ENCODE results near the gene ST6GAL1. TPM values are rescaled to one million over a fixed set of nuclear protein-coding genes. Genes with fewer than 3 reads are reported as not detected.
A peak's percentile ranks its signal among the peaks of the same experiment; 100 is the strongest.

The ST6GAL1 gene
- total RNA-seq, 1 donor from 2014 or later: 36.6 TPM

DNA sequence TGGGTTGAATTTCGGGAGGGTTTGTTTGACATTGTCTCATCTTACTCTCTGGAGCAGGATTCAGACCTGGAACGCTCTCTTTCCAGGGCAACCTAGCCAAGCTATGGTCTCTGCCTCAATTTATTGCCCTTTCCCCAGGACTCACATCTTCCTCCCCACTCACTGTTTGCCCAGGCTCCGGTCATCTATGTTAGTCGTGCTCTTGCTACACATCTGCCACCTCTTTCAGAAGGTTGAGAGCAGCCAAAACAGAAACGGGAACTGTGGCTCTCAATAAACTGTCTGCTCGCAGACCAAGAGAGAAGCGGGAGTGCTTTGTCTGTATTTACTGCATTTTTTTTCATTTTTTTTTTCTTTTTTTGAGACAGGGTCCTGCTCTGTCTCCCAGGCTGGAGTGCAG lies 81.6 kb downstream of the ST6GAL1 start:
- Mint-ChIP-seq H3K27ac (ENCODE audit: unreplicated experiment) (peak overlapping the region; percentile 97), H3K9me3 (ENCODE audit: low read depth) (peaks cover 8% of the 10 kb centered on the region), H3K27me3 (ENCODE audit: low read depth) (no peaks in the 10 kb centered on the region), H3K36me3 (ENCODE audit: low read depth) (peaks cover 13% of the 10 kb centered on the region), H3K4me3 (ENCODE audit: unreplicated experiment) (no peak overlapping the region), H3K4me1 (ENCODE audit: low read depth) (peaks cover 57% of the 10 kb centered on the region)
- TF ChIP-seq, protein P1, sequence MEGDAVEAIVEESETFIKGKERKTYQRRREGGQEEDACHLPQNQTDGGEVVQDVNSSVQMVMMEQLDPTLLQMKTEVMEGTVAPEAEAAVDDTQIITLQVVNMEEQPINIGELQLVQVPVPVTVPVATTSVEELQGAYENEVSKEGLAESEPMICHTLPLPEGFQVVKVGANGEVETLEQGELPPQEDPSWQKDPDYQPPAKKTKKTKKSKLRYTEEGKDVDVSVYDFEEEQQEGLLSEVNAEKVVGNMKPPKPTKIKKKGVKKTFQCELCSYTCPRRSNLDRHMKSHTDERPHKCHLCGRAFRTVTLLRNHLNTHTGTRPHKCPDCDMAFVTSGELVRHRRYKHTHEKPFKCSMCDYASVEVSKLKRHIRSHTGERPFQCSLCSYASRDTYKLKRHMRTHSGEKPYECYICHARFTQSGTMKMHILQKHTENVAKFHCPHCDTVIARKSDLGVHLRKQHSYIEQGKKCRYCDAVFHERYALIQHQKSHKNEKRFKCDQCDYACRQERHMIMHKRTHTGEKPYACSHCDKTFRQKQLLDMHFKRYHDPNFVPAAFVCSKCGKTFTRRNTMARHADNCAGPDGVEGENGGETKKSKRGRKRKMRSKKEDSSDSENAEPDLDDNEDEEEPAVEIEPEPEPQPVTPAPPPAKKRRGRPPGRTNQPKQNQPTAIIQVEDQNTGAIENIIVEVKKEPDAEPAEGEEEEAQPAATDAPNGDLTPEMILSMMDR (IDR thresholded peaks at IDR 0.05): no peak
- DNase-seq (ENCODE audit: low spot score): no peak

DNA sequence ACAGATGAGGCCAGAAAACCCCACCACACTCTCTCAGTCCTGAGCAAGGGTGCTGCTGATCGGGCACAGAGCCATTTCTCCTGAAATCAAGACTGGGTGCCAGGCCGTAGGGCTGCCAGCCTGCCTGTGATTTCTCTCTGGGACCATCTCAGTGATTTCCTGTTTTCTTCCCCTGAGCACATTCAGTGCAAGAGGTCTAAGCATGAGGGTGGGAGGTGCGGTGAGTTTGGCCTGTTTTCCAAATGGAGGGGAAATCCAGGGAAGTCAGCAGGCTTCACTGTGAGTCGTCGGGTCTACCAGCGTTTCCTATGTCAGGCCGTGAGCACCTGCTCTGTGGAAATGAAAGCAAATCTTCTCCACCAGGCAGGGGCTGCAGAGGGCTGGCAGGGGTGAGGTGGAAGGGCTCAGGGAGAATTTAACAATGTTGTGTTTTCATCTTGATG lies 82.3 kb downstream of the ST6GAL1 start:
- no peak for DNase-seq (ENCODE audit: low spot score)
- Mint-ChIP-seq H3K27ac (ENCODE audit: unreplicated experiment) (peak overlapping the region; percentile 97), H3K4me1 (ENCODE audit: low read depth) (peaks cover 51% of the 10 kb centered on the region), H3K4me3 (ENCODE audit: unreplicated experiment) (peak overlapping the region; percentile 53), H3K9me3 (ENCODE audit: low read depth) (peaks cover 8% of the 10 kb centered on the region), H3K36me3 (ENCODE audit: low read depth) (peaks cover 11% of the 10 kb centered on the region), H3K27me3 (ENCODE audit: low read depth) (no peaks in the 10 kb centered on the region)
- TF ChIP-seq, protein P1 (IDR thresholded peaks at IDR 0.05): no peak

DNA sequence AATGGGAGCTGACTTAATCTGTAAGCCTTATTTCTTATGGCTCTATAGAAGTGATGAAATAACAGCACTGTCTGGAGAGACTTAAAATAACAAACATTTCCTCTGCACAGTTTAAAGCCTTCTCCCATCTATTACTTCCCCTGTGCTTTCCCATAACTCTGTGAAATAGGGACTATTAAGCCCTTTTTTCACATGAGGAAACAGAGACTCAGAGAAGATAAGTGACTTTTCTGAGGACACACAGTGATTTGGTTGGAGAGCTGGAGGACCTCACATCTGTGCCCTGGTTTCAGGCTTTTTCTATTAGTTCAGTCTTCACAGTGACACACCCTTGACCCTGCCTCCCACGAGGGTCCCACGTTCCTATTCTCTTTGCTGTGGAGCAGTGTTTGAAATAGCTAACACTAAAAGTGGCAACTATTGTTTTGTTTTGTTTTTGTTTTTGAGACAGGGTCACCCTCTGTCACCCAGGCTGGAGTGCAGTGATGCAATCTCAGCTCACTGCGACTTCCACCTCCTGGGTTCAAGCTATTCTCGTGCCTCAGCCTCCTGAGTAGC lies 82.9 kb downstream of the ST6GAL1 start:
- Mint-ChIP-seq H3K4me3 (ENCODE audit: unreplicated experiment) (no peak overlapping the region), H3K4me1 (ENCODE audit: low read depth) (peaks cover 46% of the 10 kb centered on the region), H3K36me3 (ENCODE audit: low read depth) (peaks cover 6% of the 10 kb centered on the region), H3K27me3 (ENCODE audit: low read depth) (no peaks in the 10 kb centered on the region), H3K9me3 (ENCODE audit: low read depth) (peaks cover 2% of the 10 kb centered on the region), H3K27ac (ENCODE audit: unreplicated experiment) (peak overlapping the region; percentile 97)
- DNase-seq (ENCODE audit: low spot score): no peak
- TF ChIP-seq, protein P1 (IDR thresholded peaks at IDR 0.05): no peak

DNA sequence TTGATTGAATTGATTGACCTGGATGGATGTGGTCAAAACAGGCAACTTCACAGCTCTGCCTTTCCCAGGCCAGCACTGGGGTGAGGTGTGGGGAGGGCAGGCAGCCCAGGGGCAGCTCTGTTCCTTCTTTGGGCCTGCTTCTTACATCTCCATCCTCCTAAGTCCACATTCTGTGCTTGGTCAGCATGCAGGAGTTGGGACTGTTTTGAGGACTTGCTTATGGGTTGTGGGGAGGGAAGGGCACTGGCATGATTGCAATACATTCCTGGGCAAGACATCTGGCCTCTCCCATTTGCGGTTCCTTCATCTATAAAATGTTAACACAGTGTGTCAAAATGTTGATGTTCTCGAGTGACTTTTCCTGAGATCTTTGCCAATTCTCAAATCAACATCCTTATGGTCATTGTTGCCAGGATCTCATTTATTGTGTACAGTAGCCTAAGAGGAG lies 84.1 kb downstream of the ST6GAL1 start:
- Mint-ChIP-seq H3K27me3 (ENCODE audit: low read depth) (no peaks in the 10 kb centered on the region), H3K27ac (ENCODE audit: unreplicated experiment) (peak overlapping the region; percentile 97), H3K9me3 (ENCODE audit: low read depth) (no peaks in the 10 kb centered on the region), H3K4me3 (ENCODE audit: unreplicated experiment) (no peak overlapping the region), H3K36me3 (ENCODE audit: low read depth) (peaks cover 6% of the 10 kb centered on the region), H3K4me1 (ENCODE audit: low read depth) (peaks cover 46% of the 10 kb centered on the region)
- TF ChIP-seq, protein P1 (IDR thresholded peaks at IDR 0.05): no peak
- no peak for DNase-seq (ENCODE audit: low spot score)

DNA sequence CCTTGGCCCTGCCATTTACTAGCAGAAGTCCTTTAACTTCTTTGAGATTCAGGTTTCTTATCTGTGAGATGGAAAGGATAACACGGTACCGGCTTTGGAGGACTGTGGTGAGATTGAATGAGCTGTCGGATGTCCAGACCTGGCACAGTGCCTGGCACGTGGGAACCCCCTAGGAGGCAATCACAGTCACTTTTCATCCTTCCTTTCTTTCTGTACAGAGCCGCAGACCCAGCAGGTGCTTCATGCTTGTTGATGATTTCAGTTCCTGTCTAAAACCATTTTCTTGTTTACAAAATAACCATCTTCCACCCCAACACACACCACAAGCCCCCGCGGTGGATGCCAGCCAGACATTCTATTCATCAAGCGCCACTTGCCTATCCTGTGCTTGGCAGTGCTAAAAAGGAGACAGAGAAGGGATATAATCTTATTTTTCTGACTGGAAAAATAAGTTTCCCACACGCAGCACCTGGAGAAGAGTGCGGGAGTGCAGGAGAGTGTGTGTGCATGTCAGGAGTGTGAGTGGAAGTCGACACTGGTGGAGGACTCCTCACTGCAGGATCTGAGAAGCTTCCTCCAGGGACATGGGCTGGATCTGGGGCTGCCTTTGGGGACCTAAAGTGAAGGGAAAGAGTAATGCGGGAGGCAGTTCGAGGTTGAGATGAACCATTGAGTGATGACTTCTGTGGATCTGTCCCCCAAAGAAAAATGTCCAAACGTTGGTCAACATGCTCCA lies 85.7 kb downstream of the ST6GAL1 start:
- Mint-ChIP-seq H3K4me3 (ENCODE audit: unreplicated experiment) (no peak overlapping the region), H3K9me3 (ENCODE audit: low read depth) (no peaks in the 10 kb centered on the region), H3K4me1 (ENCODE audit: low read depth) (peaks cover 44% of the 10 kb centered on the region), H3K36me3 (ENCODE audit: low read depth) (peaks cover 6% of the 10 kb centered on the region), H3K27ac (ENCODE audit: unreplicated experiment) (peak overlapping the region; percentile 41), H3K27me3 (ENCODE audit: low read depth) (no peaks in the 10 kb centered on the region)
- TF ChIP-seq, protein P1 (IDR thresholded peaks at IDR 0.05): no peak
- DNase-seq (ENCODE audit: low spot score): no peak
